Epithelial cell of prostate (primary cell): ENCODE measurements around the gene COL28A1.

ENCODE experiments used
- DNase-seq: peaks from one replicate; pipeline ENCODE4 v3.0.0-alpha.2; 2011; ENCODE audit warnings: low read depth, low spot score
- H3K27ac ChIP-seq: fragments of 450-650 bp; 2 replicates; pipeline ENCODE4 v1.5.1; 2017; ENCODE audit warnings: mild to moderate bottlenecking

Gene COL28A1

DNA sequence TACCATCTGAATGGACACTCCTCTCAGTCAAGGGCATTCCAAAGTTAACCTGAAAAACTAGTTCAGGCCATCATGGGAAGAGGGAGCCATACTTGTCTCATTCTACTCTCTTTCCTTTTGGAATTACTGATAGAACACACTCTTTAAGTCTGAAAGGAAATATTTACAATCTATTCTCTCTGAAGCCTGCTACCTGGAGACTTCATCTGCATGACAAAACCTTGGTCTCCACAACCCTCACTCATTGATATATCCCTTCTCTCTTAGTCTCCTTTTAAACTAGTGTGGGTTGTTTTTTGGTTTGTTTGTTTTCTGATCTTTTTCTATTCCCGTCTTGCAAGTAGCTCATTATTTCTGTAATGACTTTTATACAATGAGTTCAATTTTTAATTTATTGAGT is 183.8 kb downstream of the COL28A1 start:
- H3K27ac ChIP-seq = no peak overlapping the region
- no peak for DNase-seq

DNA sequence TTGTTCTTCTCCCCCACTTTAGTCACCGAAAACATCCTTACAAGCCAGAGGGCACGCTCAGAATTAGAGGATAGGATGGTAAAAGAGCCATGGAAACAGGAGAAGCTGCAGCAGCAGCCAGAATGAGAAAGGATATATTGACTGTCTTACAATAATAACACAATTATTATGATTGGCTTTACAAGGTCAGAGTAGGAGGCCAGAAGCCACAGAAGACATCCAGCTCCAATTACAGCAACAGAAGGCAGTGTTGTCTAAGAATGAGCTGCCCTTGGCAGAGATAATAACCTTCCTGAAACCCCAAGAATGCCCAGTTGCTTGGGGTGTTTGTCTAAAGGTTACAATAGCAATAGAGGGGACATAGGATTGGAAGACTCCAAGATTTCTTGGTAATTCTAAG is 184.5 kb downstream of the COL28A1 start:
- no peak overlapping the region for H3K27ac ChIP-seq
- no peak for DNase-seq

DNA sequence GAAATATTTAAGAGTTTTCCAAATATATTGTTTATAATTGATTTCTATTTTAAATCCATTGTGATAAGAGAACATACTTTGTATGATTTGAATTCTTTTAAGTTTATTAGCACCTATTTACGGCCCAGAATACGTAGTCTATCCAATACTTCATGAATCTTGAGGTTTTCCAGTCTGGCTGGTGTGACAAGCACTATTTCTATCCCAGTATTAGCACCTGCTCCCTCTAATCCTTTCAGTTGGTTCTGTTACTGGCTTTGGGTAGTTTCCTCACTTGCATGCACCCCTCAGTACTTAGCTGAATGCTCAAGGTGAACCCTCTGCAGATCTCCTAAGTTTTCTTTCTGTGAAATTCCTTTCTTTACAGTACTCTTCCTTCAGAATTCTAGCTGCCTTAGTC is 186.5 kb downstream of the COL28A1 start:
- no peak overlapping the region for H3K27ac ChIP-seq
- no peak for DNase-seq

DNA sequence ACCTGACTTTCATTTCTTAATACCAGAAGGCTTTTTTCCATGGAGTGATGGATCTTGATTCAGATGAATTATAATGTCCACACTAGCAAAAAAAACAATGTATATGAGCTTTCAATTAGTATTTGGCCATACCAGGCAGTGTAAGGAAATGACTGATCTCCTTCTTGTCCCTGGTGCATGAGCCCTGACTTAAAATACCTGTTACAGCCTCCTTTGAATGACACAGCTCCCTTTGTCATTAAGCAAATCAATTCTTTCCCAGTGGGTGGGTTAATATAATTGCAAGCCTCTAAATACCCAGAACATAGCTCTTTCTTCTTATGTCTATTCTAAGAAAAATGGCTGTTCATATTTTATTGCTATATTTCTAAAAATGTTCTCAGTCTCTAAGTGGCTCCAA is 188.6 kb downstream of the COL28A1 start:
- no peak for DNase-seq
- no peak overlapping the region for H3K27ac ChIP-seq

DNA sequence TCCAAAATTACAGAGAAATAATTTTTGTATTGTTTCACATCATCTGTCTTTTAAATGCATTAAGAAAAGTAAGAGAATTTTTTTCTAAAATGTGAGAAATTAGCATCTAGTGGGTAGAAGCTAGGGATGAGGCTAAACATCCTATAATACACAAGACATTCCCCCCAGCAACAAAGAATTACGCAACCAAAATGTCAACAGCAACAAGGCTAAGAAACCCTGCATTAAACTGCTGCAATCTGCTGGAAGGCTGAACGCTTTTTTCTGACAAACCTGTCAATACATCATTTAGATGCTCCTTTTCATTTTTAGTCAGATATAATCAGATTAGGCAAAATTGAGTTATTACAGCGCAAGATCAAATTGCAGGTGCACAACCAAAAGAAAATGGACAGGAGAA is 191.1 kb downstream of the COL28A1 start:
- DNase-seq = no peak

DNA sequence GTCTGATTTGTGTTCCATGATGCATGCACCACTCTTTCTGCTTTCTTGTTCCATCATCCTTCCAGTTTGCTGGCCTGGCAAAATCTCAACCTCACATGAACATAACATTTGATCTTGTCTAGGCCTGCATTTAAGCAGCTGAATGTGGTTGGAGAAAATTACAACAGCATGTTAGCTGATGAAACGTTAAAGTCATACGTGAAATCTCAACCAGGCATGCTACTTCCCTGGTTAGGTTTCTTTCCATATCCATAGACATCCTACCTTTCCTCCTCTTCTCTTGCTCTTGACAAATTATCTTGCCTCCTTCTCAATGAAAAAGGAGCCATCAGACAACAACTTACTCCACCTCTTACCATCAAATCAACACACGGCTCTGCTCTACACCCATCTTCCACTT is 199.8 kb downstream of the COL28A1 start:
- no peak for DNase-seq
- no peak overlapping the region for H3K27ac ChIP-seq

More for the DNA sequence above, 191.1 kb downstream of the COL28A1 start:
- H3K27ac ChIP-seq = no peak overlapping the region

DNA sequence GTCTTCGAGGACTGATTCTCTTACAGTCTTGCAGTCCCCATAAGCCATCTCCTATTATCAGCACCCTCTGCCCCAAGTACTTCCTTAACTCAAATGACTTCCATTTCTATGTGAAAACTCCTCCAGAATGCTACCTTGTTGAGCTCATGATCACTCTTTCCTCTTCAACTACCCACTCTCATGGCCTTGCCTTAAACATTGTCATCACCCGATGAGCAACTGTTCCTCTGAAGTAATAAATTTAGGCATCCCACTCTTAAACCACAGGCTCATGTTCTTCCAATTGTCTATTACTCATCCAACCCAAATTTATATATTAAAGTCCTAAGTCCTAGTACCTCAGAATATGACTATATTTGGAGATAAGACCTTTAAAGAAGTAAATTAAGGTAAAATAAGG is 200.5 kb downstream of the COL28A1 start:
- no peak for DNase-seq
- H3K27ac ChIP-seq = no peak overlapping the region

DNA sequence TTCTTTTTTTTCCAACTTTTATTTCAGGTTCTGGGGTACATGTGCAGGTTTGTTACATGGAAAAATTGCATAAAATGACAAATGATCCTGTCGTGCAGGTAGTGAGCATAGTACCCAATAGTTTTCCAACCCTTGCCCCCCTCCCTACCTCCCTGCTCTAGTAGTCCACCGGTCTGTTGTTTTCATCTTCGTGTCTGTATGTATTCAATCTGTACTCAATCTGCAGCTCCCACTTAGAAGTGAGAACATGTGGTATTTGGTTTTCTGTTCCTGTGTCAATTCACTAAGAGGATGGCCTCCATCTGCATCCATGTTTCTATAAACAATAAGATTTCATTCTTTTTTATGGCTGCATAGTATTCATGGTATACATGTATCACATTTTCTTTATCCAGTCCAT is 202.1 kb downstream of the COL28A1 start:
- no peak overlapping the region for H3K27ac ChIP-seq
- no peak for DNase-seq

DNA sequence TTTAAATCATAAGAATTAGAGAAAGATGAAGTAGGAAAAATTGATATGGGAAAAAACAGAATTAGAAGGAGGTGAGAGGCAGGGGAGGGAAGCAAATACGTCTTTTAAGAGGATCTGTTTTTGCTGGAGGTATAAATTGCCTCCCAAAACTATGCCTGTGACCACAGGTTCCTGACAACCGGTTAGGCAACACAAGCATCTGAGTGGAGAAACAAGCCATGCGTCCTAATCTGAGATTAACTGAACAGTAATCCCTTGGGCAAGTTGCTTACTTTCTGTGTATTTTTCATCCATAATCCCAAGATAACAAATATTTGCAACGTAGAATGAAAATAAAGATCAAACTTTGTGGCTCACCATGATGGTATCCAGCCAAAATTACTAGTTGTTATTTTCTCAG is 204.2 kb downstream of the COL28A1 start:
- H3K27ac ChIP-seq = no peak overlapping the region
- DNase-seq = no peak

DNA sequence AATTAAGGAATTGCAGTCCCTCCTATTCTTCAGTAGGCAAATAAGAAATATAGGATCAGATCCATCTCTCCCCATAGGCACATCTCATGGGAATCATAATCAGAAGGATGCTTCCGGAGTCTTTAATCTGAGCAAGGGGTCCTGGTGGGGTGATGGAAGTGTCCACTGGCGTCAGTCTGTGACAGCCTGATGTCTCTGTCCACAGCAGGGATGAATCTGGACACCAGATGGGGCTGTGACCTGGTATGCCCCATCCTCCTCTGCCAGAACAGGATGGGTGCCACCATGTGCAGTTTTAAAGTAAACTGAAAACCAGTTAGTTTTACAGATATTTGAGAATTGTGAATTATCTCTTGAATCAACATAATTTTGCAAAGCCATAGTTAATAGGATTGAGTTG is 204.7 kb downstream of the COL28A1 start:
- no peak for DNase-seq
- no peak overlapping the region for H3K27ac ChIP-seq

DNA sequence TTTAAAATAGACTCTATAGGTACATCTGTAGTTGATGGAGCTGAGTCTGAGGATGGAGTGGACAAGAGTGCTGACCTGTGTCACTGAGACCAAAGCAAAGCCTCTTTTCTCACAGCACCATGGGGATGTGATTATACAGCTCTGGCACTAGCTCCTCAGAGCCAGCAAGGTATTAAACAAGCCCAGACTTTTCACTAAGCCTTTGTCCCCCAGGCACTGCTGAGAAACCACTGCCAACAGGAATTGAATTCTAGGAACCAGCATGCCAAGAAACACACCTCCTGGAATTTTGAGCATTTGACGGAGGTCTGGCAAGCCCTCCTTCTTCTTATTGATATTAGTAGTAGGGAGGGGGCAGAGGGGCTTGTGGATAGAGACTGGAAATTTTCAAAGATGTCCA is 206.3 kb downstream of the COL28A1 start:
- H3K27ac ChIP-seq = peak overlapping the region; percentile 26
- no peak for DNase-seq

DNA sequence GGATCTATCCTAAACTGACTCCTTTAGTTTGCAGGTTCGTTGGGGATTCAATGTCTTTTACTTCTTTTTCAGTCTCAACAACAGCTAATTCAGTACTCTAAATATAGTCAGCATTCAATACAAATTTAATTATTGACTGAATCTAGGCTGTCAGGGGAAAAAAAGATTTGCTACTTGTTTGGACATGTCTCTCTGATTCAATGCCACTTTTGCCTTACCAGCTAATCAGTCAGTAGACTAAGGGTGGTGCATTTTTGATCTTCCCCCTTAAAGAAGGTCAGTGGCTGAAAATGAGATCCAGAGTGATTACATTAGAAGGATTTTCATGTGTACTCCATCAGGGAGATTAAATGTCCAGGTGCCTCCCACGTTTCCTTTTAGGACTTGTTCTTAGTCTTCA is 208.2 kb downstream of the COL28A1 start:
- no peak for DNase-seq
- H3K27ac ChIP-seq = no peak overlapping the region

DNA sequence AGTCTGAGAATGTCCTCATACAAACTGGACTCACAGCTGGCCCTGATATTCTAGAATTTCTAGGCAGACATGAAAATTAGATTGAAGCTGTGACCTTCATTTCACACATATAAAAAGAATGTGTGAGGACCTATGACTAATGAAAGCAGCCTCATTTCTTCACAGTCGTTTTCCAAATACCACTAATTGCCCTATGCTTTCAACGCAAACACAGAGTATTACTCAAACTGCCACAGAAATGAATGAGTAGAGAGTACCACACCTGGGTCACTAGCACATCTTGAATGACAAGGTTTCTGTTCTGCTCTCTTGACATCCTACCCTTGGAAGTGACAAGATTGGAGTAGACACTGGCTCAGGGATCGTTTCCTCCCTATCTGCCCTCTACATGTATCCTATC is 211.0 kb downstream of the COL28A1 start:
- no peak for DNase-seq
- H3K27ac ChIP-seq = no peak overlapping the region

DNA sequence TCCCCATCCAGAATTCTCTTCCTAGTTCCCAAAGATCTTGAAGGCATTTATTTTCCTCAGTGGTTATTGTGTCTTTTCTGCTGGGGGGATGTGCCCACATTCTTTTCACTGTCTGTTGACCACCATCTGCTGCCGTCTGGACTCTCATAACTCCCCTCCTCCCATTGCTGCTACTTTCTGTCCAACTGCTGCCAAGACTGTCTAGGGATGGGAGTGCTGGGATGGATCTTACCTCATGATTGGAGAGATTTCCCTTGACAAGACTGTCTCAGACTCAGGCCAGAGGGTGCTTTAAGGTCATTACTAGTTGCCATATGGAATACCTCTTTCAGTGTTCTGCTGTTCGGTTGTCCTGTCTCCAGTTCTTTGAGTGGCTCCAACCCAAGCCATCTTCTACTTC is 211.8 kb downstream of the COL28A1 start:
- no peak for DNase-seq
- H3K27ac ChIP-seq = no peak overlapping the region

DNA sequence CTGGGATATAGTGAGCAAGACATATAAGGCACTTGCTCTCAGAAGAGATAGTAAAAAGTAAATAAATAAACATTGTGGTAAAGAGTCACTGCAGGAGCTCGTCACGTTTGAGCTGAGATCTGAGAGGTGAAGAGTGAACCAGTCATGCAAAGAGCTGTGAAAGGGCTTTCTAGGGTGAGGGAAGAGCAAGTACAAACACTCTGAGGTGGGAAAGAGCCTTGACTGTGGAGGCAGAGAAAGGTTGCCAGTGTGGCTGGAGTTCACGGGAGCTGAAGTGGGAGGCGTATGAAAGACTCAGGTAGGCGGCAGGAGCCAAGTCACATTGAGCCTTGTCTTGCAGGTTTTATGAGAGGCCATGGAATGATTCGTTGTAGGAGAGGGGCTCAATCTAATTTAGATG is 212.3 kb downstream of the COL28A1 start:
- no peak for DNase-seq
- no peak overlapping the region for H3K27ac ChIP-seq

DNA sequence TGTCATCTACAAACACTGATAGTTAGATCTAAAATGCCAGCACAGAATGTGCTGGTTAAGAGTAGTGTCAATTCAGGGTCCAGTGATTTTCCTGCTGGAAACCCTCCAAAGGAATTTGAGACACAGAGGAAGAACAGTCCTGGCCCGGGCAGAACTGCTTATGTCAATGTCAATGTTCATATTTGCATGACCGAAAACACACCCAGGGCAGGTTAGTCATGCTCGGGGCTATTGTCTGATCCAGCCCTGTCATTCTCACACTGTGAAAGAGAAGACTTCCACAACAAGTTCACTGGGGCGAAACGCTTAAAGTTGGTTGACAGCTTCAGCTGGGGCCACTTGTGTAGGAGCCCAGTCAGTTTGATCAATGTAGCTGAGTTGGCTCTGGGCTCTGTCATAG is 214.0 kb downstream of the COL28A1 start:
- DNase-seq = peak; percentile 73
- H3K27ac ChIP-seq = peak overlapping the region; percentile 48

DNA sequence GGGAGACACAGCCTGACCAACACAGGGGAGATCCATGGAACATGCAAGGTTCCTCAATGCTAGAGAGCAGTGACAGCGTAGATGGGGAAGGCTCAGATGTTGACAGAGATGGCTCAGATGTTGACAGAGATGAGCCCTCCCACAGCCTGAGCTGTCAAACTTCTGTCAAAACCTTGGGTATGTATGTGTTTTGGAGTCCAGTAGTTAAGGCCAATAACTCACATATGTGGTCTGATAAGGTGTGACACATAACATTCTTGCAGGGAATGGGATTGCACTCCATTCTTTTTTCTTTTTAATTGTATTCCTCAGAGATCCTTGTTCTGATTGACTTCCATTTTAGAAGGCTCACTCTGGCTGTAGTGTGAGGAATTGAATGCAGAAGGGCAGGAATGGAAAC is 217.1 kb downstream of the COL28A1 start:
- no peak overlapping the region for H3K27ac ChIP-seq
- no peak for DNase-seq

DNA sequence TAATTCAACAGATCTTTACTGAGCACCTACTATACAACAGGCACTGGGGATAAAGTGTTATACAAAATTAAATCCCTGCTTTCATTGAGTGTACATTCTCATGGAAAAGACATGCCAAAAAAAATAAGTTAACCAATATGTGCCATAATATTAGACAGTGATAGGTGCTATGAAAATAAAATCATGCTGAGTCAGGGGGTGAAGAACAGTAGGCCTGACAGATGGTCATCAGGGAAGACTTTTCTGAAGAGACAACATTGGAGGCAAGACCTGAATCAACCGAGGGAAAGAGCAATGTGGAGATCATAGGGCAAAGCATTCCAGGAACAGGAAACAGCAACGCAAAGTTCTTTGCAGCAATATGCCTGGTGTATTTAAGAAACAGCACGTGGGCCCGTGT is 217.8 kb downstream of the COL28A1 start:
- no peak overlapping the region for H3K27ac ChIP-seq
- no peak for DNase-seq

DNA sequence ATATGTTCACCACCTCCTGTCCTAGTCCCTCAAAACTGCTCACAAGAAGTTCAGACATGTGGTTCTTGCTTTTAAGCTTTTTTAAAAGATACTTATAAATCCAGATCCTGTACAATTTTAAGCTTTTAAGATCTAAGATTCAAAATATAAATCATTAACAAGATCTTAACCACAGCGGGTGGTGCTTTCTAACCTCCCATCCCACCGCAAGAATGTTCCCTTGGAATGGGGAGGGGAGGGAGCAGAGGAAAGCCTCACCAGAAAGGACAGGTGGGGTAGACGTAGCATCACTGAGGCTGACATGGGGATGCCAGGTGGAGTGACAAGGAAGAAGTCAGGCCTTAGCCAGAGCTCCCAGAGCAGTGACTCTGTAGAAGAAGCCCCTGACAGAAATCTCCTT is 219.8 kb downstream of the COL28A1 start:
- no peak overlapping the region for H3K27ac ChIP-seq
- DNase-seq = no peak

DNA sequence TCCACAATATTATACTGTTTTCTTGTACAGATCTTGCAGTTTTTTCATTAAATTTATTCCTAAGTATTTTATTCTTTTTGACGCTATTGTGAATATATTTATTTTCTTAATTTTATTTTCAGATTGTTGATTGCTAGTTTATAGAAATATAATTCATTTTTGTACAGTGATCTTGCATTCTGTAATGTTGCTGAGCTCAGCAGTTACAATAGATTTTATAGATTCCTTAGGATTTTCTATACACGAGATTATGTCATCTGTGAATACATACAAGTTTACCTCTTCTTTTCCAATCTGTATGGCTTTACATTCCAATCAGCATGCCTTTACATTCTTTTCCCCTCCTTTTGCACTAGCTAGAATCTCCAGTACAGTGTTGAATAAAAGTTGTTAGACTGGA is 223.3 kb downstream of the COL28A1 start:
- no peak overlapping the region for H3K27ac ChIP-seq
- DNase-seq = no peak

DNA sequence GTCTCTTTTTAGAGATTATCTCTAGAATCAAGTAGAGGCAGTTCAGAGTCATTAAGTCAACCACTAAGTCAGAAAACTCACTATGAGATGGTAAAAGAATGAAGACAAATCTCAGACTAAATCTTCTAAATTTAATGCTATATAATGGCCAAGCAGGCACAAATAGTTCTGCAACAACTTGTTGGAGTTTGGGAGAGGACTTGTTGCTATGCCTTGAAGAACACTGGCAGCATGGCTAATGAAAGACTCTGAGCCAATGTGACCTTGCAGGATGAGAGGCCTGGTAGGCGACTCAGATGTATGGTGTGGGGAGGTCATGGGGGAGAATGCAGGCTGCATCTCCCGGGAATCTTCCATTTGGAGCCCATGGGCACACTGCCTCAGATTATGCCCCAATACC is 224.7 kb downstream of the COL28A1 start:
- no peak for DNase-seq
- no peak overlapping the region for H3K27ac ChIP-seq

DNA sequence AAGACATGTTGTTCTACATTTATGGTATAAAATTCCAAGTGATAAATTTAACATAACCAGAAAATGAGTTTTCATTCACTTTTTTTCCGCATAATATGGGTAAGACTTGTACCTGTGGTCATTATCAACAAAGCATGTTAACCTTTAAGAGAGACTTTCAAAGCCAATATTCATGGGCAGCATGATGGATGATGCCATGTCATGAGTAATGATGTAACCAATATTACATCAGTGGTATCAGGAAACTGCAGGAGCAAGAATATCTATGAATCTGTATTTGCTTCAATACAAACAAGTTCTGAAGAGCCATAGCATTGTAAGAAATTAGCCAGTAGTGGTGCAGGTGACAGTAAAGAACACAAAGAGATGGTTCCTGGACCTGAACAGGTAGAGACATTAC is 226.5 kb downstream of the COL28A1 start:
- peak overlapping the region; percentile 29 for H3K27ac ChIP-seq
- DNase-seq = no peak
